ENCODE measurements around the gene ANOS1.

The ANOS1 gene

DNA sequence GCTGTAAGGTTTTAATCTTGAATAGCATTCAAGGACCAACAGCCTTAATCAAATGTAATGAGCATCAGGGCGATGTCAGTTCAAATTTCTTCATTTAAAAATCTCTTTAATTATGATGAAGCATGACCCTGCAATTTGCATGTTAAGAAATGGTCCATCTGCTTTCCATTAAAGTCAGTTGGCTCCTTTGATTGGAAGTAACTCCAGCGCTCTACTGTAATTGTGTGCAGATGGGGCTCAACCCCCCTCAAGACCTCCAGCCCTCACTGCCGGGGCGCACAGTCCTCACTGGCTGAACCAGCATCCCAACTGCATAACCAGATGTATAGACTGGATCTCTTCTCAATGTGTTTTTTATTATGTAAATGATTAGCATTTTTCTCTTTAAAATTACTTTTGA, 140.4 kb downstream of the ANOS1 start:
- TF ChIP-seq CTCF (IDR thresholded peaks at IDR 0.05) = no peak

GRCh38 chrX:8586953-8587352, 145.0 kb downstream of the ANOS1 start:
- no peak for DNase-seq (ENCODE audit: low spot score)
- no peak for TF ChIP-seq CTCF (IDR thresholded peaks at IDR 0.05)
- no peak overlapping the region for H3K4me3 ChIP-seq
- H3K27ac ChIP-seq = no peak overlapping the region

More for the DNA sequence above, 140.4 kb downstream of the ANOS1 start:
- Histone ChIP-seq H3K27ac (no peak overlapping the region), H3K4me3 (no peak overlapping the region)
- no peak for DNase-seq (ENCODE audit: low spot score)

GRCh38 chrX:8579602-8580001, 152.3 kb downstream of the ANOS1 start:
- DNase-seq (ENCODE audit: low spot score) = no peak
- Histone ChIP-seq H3K4me3 (no peak overlapping the region), H3K27ac (no peak overlapping the region)
- no peak for TF ChIP-seq CTCF (IDR thresholded peaks at IDR 0.05)

DNA sequence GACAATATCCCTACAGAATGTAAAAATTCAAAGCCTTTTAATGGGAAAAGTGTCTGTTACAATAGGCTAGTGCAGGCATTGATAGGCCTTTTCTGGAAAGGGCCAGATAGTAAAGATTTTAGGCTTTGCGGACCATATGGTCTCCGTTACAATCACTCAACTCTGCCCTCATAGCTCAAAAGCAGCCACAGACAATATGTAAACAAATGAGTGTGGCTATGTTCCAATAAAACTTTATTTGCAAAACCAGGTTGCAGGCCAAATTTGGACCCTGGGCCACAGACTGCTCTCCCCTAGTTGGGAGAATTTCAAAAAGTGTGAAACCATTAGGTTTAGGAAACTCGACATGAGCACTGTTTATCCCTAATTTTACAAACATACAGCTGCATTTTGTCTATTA, 155.1 kb downstream of the ANOS1 start:
- H3K4me3 ChIP-seq = no peak overlapping the region
- TF ChIP-seq CTCF (IDR thresholded peaks at IDR 0.05) = no peak
- H3K27ac ChIP-seq = no peak overlapping the region
- no peak for DNase-seq (ENCODE audit: low spot score)

DNA sequence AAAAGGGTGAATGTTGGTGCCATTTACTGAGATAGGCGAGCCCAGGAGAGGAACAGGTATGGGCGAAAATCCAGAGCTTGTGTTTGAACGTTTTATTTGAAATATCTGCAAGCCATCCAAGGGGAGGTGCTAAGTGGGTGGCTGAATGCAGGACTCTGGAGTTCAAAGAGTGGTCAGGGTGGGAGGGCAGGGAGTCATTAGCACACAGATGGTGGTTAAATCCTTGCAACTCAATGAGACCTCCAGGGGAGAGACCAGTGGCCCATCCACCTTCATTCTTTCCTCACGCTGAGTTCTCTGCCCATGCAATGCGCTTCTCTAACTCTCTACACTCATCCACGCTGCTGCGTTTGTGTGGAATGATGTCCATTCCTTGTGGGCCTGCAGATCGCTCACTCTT, 166.2 kb downstream of the ANOS1 start:
- DNase-seq (ENCODE audit: low spot score) = no peak
- TF ChIP-seq CTCF (IDR thresholded peaks at IDR 0.05) = no peak
- Histone ChIP-seq H3K27ac (no peak overlapping the region), H3K4me3 (no peak overlapping the region)

DNA sequence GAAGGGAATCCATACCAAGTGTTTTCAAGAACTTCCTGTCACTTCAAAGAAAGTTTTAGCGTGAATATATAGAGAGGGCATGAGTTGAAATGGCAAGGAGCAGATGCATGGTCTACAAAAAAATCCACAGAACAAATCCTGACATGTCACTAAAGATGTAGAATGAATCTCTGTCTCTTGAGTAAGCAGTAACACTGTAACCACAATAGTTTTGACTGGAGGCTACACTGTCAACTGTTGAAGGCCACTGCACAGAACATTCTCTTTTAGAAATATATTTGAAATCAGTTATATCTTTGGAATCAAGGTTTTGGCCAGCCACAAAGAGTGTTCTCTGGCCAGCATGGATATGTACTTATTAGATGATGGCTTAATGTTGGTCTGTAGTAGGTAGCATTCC, 183.5 kb downstream of the ANOS1 start:
- no peak overlapping the region for H3K4me3 ChIP-seq
- H3K27ac ChIP-seq = no peak overlapping the region
- TF ChIP-seq CTCF (IDR thresholded peaks at IDR 0.05) = no peak
- no peak for DNase-seq (ENCODE audit: low spot score)

DNA sequence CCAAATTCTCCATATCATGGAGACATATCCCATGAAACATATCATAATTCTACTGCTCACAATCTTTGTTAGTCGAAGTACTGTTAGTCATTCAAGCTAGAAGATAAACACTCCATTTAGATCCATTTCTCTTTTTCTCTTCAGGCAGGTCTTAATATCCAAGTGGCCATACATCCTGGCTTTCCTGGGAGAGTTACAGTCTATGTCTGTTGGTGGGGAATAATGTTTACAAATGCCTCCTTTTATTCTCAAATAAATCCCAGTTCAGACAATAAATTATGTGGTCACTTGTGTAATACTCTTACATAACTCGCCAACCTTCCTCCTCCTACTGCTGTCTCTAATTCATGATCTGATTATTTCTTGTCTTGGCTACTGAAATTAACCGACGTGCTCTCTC, 185.2 kb downstream of the ANOS1 start:
- Histone ChIP-seq H3K27ac (no peak overlapping the region), H3K4me3 (no peak overlapping the region)
- no peak for TF ChIP-seq CTCF (IDR thresholded peaks at IDR 0.05)
- DNase-seq (ENCODE audit: low spot score) = no peak

All from coronary artery (tissue), 2 donors.